ENCODE results near the gene SHCBP1L.

GRCh38 chr1:183000167-183000962 is 47.4 kb upstream of the SHCBP1L start:
- no peak for TF ChIP-seq CTCF (conservative IDR thresholded peaks at IDR 0.05; ENCODE audit: low read depth, low read length)
- no peak for TF ChIP-seq EZH2 (IDR thresholded peaks at IDR 0.05; ENCODE audit: borderline replicate concordance, low read depth, low read length, poor library complexity, severe bottlenecking)

Measured in A673 (cell line).